Mesenchymal stem cell (in vitro differentiated cells and primary cell): ENCODE results near the gene EXOC3L1.

Experiments
- DNase-seq: peaks from one replicate; pipeline ENCODE4 v3.0.0-alpha.2; 2013
- H2AFZ ChIP-seq: one replicate; pipeline ENCODE4 v1.6.1; 2013; ENCODE audit warnings: low read depth, mild to moderate bottlenecking, control low read depth, inconsistent platforms, low read length, moderate library complexity
- H2AK5ac ChIP-seq: 2 replicates; pipeline ENCODE4 v1.6.1; 2013; ENCODE audit warnings: low read length, moderate library complexity, mild to moderate bottlenecking, inconsistent platforms; ENCODE audit not compliant: severe bottlenecking
- H2BK120ac ChIP-seq: one replicate; pipeline ENCODE4 v1.6.1; 2013; ENCODE audit warnings: low read depth, mild to moderate bottlenecking, inconsistent platforms, low read length, moderate library complexity
- H2BK12ac ChIP-seq, 2 experiments: one replicate each; pipeline ENCODE4 v1.6.1; 2013; ENCODE audit warnings: inconsistent platforms in 2 of 2, low read length in 2 of 2, mild to moderate bottlenecking in 2 of 2, moderate library complexity in 2 of 2, control low read depth in 1 of 2
- H2BK15ac ChIP-seq: one replicate; pipeline ENCODE4 v1.6.1; 2013; ENCODE audit warnings: mild to moderate bottlenecking, low read depth, inconsistent platforms; ENCODE audit not compliant: poor library complexity, severe bottlenecking
- H2BK5ac ChIP-seq: 2 replicates; pipeline ENCODE4 v1.6.1; 2013; ENCODE audit warnings: low read depth, mild to moderate bottlenecking, low read length, control low read depth, inconsistent platforms; ENCODE audit not compliant: poor library complexity, severe bottlenecking
- H3K14ac ChIP-seq, 2 experiments: one replicate each; pipeline ENCODE4 v1.6.1; 2013; ENCODE audit warnings: inconsistent platforms in 2 of 2, low read length in 2 of 2, control low read depth in 1 of 2, mild to moderate bottlenecking in 1 of 2, moderate library complexity in 1 of 2
- H3K18ac ChIP-seq, 2 experiments: one replicate each; pipeline ENCODE4 v1.6.1; 2013; ENCODE audit warnings: inconsistent platforms in 2 of 2, low read length in 2 of 2, control low read depth in 1 of 2, low read depth in 1 of 2, mild to moderate bottlenecking in 1 of 2
- H3K23ac ChIP-seq, 2 experiments: one replicate each; pipeline ENCODE4 v1.6.1; 2013; ENCODE audit warnings: inconsistent platforms in 2 of 2, low read length in 2 of 2, mild to moderate bottlenecking in 2 of 2, moderate library complexity in 2 of 2, control low read depth in 1 of 2
- H3K27ac ChIP-seq: 2 replicates; pipeline ENCODE4 v1.5.1; 2013; ENCODE audit warnings: mild to moderate bottlenecking, moderate library complexity, low read length, control low read depth, inconsistent platforms; ENCODE audit not compliant: poor library complexity, severe bottlenecking
- H3K27me3 ChIP-seq, 2 experiments: 2 replicates each; pipeline versions ENCODE4 v1.6.1 to v1.7.0; 2013; ENCODE audit warnings: low read length in 2 of 2, mild to moderate bottlenecking in 2 of 2, moderate library complexity in 2 of 2, control low read depth in 1 of 2, inconsistent platforms in 1 of 2; ENCODE audit not compliant: control insufficient read depth in 1 of 2, insufficient read depth in 1 of 2
- H3K36me3 ChIP-seq, 2 experiments: 2 replicates each; pipeline versions ENCODE4 v1.6.1 to v1.7.0; 2013; ENCODE audit warnings: low read length in 2 of 2, control low read depth in 1 of 2, inconsistent platforms in 1 of 2, low read depth in 1 of 2, mild to moderate bottlenecking in 1 of 2; ENCODE audit not compliant: insufficient read depth in 2 of 2, control insufficient read depth in 1 of 2
- H3K4ac ChIP-seq, 2 experiments: one replicate each; pipeline ENCODE4 v1.6.1; 2013; ENCODE audit warnings: inconsistent platforms in 2 of 2, low read length in 2 of 2, mild to moderate bottlenecking in 2 of 2, moderate library complexity in 2 of 2, control low read depth in 1 of 2, low read depth in 1 of 2
- H3K4me1 ChIP-seq: 2 replicates; pipeline ENCODE4 v1.6.1; 2013; ENCODE audit warnings: low read depth, low read length, control low read depth; ENCODE audit not compliant: control insufficient read depth, insufficient read depth
- H3K4me2 ChIP-seq: 2 replicates; pipeline ENCODE4 v1.6.1; 2013; ENCODE audit warnings: low read length, mild to moderate bottlenecking, inconsistent platforms; ENCODE audit not compliant: poor library complexity, severe bottlenecking
- H3K4me3 ChIP-seq, 2 experiments: 2 replicates each; pipeline versions ENCODE4 v1.5.1 to v1.7.0; 2013; ENCODE audit warnings: low read length in 2 of 2, mild to moderate bottlenecking in 2 of 2, control low read depth in 1 of 2, low read depth in 1 of 2; ENCODE audit not compliant: insufficient read depth in 1 of 2
- H3K79me1 ChIP-seq: replicated peaks from 2 replicates; pipeline ENCODE4 v1.6.1; 2013; ENCODE audit warnings: mild to moderate bottlenecking, control low read depth, low read length, inconsistent platforms; ENCODE audit not compliant: poor library complexity, severe bottlenecking
- H3K9ac ChIP-seq: 2 replicates; pipeline ENCODE4 v1.7.0; 2013; ENCODE audit warnings: mild to moderate bottlenecking, low read length, moderate library complexity
- H3K9me3 ChIP-seq: 2 replicates; pipeline ENCODE4 v1.7.0; 2013; ENCODE audit warnings: mild to moderate bottlenecking, low read length; ENCODE audit not compliant: control insufficient read depth
- H4K8ac ChIP-seq: one replicate; pipeline ENCODE4 v1.6.1; 2013; ENCODE audit warnings: inconsistent platforms, mild to moderate bottlenecking, low read length, moderate library complexity
- H4K91ac ChIP-seq: one replicate; pipeline ENCODE4 v1.6.1; 2013; ENCODE audit warnings: mild to moderate bottlenecking, low read length, inconsistent platforms
- WGBS: methylation state at CpG from one replicate; pipeline ENCODE4 v1.1.7; 2013; ENCODE audit warnings: mixed read lengths; 5-methylcytosine and 5-hydroxymethylcytosine counted together

EXOC3L1 gene

GRCh38 chr16:67181346-67181745, 8.6 kb downstream of the EXOC3L1 start:
- H3K23ac ChIP-seq = peak overlapping the region in 1 of 2 experiments; percentile 23
- no peak overlapping the region for H2BK5ac ChIP-seq
- H3K14ac ChIP-seq = no peak overlapping the region
- no peaks in the 10 kb centered on the region for H3K9me3 ChIP-seq
- no peak overlapping the region for H2BK12ac ChIP-seq
- H3K27me3 ChIP-seq = no peaks in the 10 kb centered on the region
- no peak overlapping the region for H2AFZ ChIP-seq
- peaks cover 0 to 21% of the 10 kb centered on the region in 2 experiments for H3K36me3 ChIP-seq
- no peak overlapping the region for H3K4ac ChIP-seq
- no peak overlapping the region for H3K27ac ChIP-seq
- H3K4me2 ChIP-seq = no peak overlapping the region
- H3K4me1 ChIP-seq = peaks cover 32% of the 10 kb centered on the region
- H2AK5ac ChIP-seq = no peak overlapping the region
- WGBS = 44% methylated on average over 2 of the region's 2 CpGs
- peak overlapping the region in 1 of 2 experiments; percentile 63 for H3K4me3 ChIP-seq
- no peak overlapping the region for H4K91ac ChIP-seq
- H4K8ac ChIP-seq = no peak overlapping the region
- no peak overlapping the region for H2BK15ac ChIP-seq
- peak overlapping the region; percentile 43 for H3K9ac ChIP-seq
- peaks cover 27% of the 10 kb centered on the region for H3K79me1 ChIP-seq
- peak overlapping the region in 1 of 2 experiments; percentile 74 for H3K18ac ChIP-seq
- H2BK120ac ChIP-seq = no peak overlapping the region
- DNase-seq = peak; percentile 85

- Histone ChIP-seq H3K36me3 (peaks cover 0 to 28% of the 10 kb centered on the region in 2 experiments), H3K14ac (no peak overlapping the region), H2AFZ (no peak overlapping the region), H3K4me2 (no peak overlapping the region), H3K79me1 (peaks cover 27% of the 10 kb centered on the region), H3K4me1 (peaks cover 27% of the 10 kb centered on the region), H3K18ac (no peak overlapping the region), H4K8ac (no peak overlapping the region), H2BK120ac (no peak overlapping the region), H3K23ac (no peak overlapping the region), H2AK5ac (no peak overlapping the region), H2BK12ac (no peak overlapping the region), H3K27ac (no peak overlapping the region), H3K9me3 (no peaks in the 10 kb centered on the region), H3K4ac (no peak overlapping the region), H4K91ac (no peak overlapping the region), H3K9ac (no peak overlapping the region), H2BK15ac (no peak overlapping the region), H3K4me3 (no peak overlapping the region), H2BK5ac (no peak overlapping the region), H3K27me3 (no peaks in the 10 kb centered on the region)
- WGBS = 94% methylated on average over 16 of the region's 16 CpGs
- no peak for DNase-seq
Observed at GRCh38 chr16:67180166-67180565, 9.8 kb downstream of the EXOC3L1 start.

GRCh38 chr16:67179421-67180080, 10.4 kb downstream of the EXOC3L1 start:
- 94% methylated on average over 12 of the region's 13 CpGs for WGBS
- Histone ChIP-seq H2BK12ac (peak overlapping the region in 1 of 2 experiments; percentile 33), H2AK5ac (no peak overlapping the region), H4K8ac (no peak overlapping the region), H4K91ac (no peak overlapping the region), H2BK120ac (no peak overlapping the region), H3K9me3 (no peaks in the 10 kb centered on the region), H3K79me1 (peaks cover 27% of the 10 kb centered on the region), H3K9ac (no peak overlapping the region), H3K23ac (no peak overlapping the region), H2BK15ac (no peak overlapping the region), H3K14ac (peak overlapping the region in 1 of 2 experiments; percentile 26), H3K4me1 (peaks cover 25% of the 10 kb centered on the region), H3K4ac (no peak overlapping the region), H2BK5ac (no peak overlapping the region), H3K4me2 (no peak overlapping the region), H3K27me3 (no peaks in the 10 kb centered on the region), H3K27ac (no peak overlapping the region), H3K36me3 (peaks cover 0 to 34% of the 10 kb centered on the region in 2 experiments), H3K4me3 (no peak overlapping the region), H2AFZ (no peak overlapping the region), H3K18ac (no peak overlapping the region)
- DNase-seq = no peak

- Histone ChIP-seq H3K4me2 (peak overlapping the region; percentile 86), H3K79me1 (peaks cover 27% of the 10 kb centered on the region), H2BK15ac (no peak overlapping the region), H3K36me3 (peaks cover 0 to 34% of the 10 kb centered on the region in 2 experiments), H3K4me3 (peak overlapping the region; percentile 53 to 71), H3K4ac (no peak overlapping the region), H3K27ac (no peak overlapping the region), H2BK12ac (peak overlapping the region in 1 of 2 experiments; percentile 34), H3K9ac (peak overlapping the region; percentile 32), H3K23ac (peak overlapping the region in 1 of 2 experiments; percentile 9), H3K14ac (peak overlapping the region in 1 of 2 experiments; percentile 70), H2BK120ac (no peak overlapping the region), H2BK5ac (no peak overlapping the region), H2AK5ac (no peak overlapping the region), H2AFZ (peak overlapping the region; percentile 1), H3K27me3 (no peaks in the 10 kb centered on the region), H3K9me3 (no peaks in the 10 kb centered on the region), H4K91ac (peak overlapping the region; percentile 21), H3K18ac (peak overlapping the region in 1 of 2 experiments; percentile 25), H4K8ac (no peak overlapping the region), H3K4me1 (peaks cover 31% of the 10 kb centered on the region)
- WGBS = 12% methylated on average over 53 of the region's 73 CpGs
- DNase-seq = peak; percentile 74
Observed at GRCh38 chr16:67177743-67178699, 11.9 kb downstream of the EXOC3L1 start.
